Measurements from ENCODE around the gene TTC28. TPM values are rescaled to one million over a fixed set of nuclear protein-coding genes. Genes with fewer than 3 reads are reported as not detected.

The TTC28 gene
- total RNA-seq, 1 donor from 2014 or later = 16.4 TPM

GRCh38 chr22:28282405-28283067 is 397.1 kb downstream of the TTC28 start:
- DNase-seq = no peak
- H3K27me3 ChIP-seq (ENCODE audit: low read depth) = no peaks in the 10 kb centered on the region
- H3K9me3 ChIP-seq (replicated peaks) = no peaks in the 10 kb centered on the region
- no peak overlapping the region for H3K4me3 ChIP-seq
- no peak overlapping the region for H3K27ac ChIP-seq (replicated peaks)
- intact Hi-C loops (cut with micrococcal nuclease) = no loop called here
- no peak for TF ChIP-seq CTCF (IDR thresholded peaks at IDR 0.05; ENCODE audit: borderline replicate concordance)
- peaks cover 19% of the 10 kb centered on the region for H3K4me1 ChIP-seq
- no peaks in the 10 kb centered on the region for H3K36me3 ChIP-seq

- no peaks in the 10 kb centered on the region for H3K27me3 ChIP-seq (ENCODE audit: low read depth)
- H3K36me3 ChIP-seq = no peaks in the 10 kb centered on the region
- DNase-seq = no peak
- peaks cover 19% of the 10 kb centered on the region for H3K4me1 ChIP-seq
- no peaks in the 10 kb centered on the region for H3K9me3 ChIP-seq (replicated peaks)
- TF ChIP-seq CTCF (IDR thresholded peaks at IDR 0.05; ENCODE audit: borderline replicate concordance) = no peak
- no peak overlapping the region for H3K27ac ChIP-seq (replicated peaks)
- no peak overlapping the region for H3K4me3 ChIP-seq
- intact Hi-C loops (cut with micrococcal nuclease) = no loop called here
Observed at GRCh38 chr22:28279888-28280287, 399.8 kb downstream of the TTC28 start.

- Histone ChIP-seq H3K9me3 (replicated peaks) (no peaks in the 10 kb centered on the region), H3K36me3 (no peaks in the 10 kb centered on the region), H3K27ac (replicated peaks) (peak overlapping the region; percentile 73), H3K4me1 (peaks cover 34% of the 10 kb centered on the region), H3K27me3 (ENCODE audit: low read depth) (no peaks in the 10 kb centered on the region), H3K4me3 (no peak overlapping the region)
- DNase-seq = no peak
- intact Hi-C loops (cut with micrococcal nuclease) = no loop called here
- no peak for TF ChIP-seq CTCF (IDR thresholded peaks at IDR 0.05; ENCODE audit: borderline replicate concordance)
Observed at GRCh38 chr22:28269277-28269676, 410.4 kb downstream of the TTC28 start.

GRCh38 chr22:28268850-28269249 is 410.8 kb downstream of the TTC28 start:
- no peak for TF ChIP-seq CTCF (IDR thresholded peaks at IDR 0.05; ENCODE audit: borderline replicate concordance)
- peak; percentile 35 for DNase-seq
- Histone ChIP-seq H3K36me3 (no peaks in the 10 kb centered on the region), H3K4me3 (no peak overlapping the region), H3K27ac (replicated peaks) (peak overlapping the region; percentile 73), H3K4me1 (peaks cover 34% of the 10 kb centered on the region), H3K9me3 (replicated peaks) (no peaks in the 10 kb centered on the region), H3K27me3 (ENCODE audit: low read depth) (no peaks in the 10 kb centered on the region)
- intact Hi-C loops (cut with micrococcal nuclease) = no loop called here

- H3K4me3 ChIP-seq = no peak overlapping the region
- no peaks in the 10 kb centered on the region for H3K9me3 ChIP-seq (replicated peaks)
- intact Hi-C loops (cut with micrococcal nuclease) = no loop called here
- no peak overlapping the region for H3K27ac ChIP-seq (replicated peaks)
- H3K4me1 ChIP-seq = peaks cover 34% of the 10 kb centered on the region
- no peak for TF ChIP-seq CTCF (IDR thresholded peaks at IDR 0.05; ENCODE audit: borderline replicate concordance)
- no peak for DNase-seq
- H3K36me3 ChIP-seq = no peaks in the 10 kb centered on the region
- H3K27me3 ChIP-seq (ENCODE audit: low read depth) = no peaks in the 10 kb centered on the region
Observed at GRCh38 chr22:28268171-28268570, 411.5 kb downstream of the TTC28 start.

All from left ventricle myocardium inferior (tissue), 1 donor.